GM18867 (cell line): ENCODE results near the gene OR2A5.
"Not testable (repeated sequence)": the region's sequence is repeated elsewhere in the genome, so short reads cannot be mapped to it uniquely, and the experiment has no call there.

ENCODE experiments used
- ATAC-seq: cut with Tn5 transposase; IDR thresholded peaks from one replicate; pipeline ENCODE4 v1.9.1; 2021; ENCODE audit warnings: mild to moderate bottlenecking, moderate library complexity; ENCODE audit not compliant: unreplicated experiment

The OR2A5 gene

GRCh38 chr7:144048648-144049047 lies at the start of gene OR2A5:
TSS of gene OR2A5 (plus strand) at chr7:144048948. CDS start at chr7:144050402, 1,454 bp downstream.
- no peak for ATAC-seq

GRCh38 chr7:144000020-144000419 lies 48.7 kb upstream of the OR2A5 start, which contains the start of gene OR6B1:
TSS of gene OR6B1 (plus strand) at chr7:144000320. CDS start at chr7:144003997, 3,677 bp downstream.
- ATAC-seq: no peak

- ATAC-seq: no peak
Measured at GRCh38 chr7:144001543-144001942, 47.2 kb upstream of the OR2A5 start.

GRCh38 chr7:144004703-144005102 lies 44.0 kb upstream of the OR2A5 start:
- ATAC-seq: no peak

GRCh38 chr7:144006029-144006691 lies 42.6 kb upstream of the OR2A5 start:
- ATAC-seq: no peak

- ATAC-seq: no peak
Measured at GRCh38 chr7:144006692-144007042, 42.1 kb upstream of the OR2A5 start.

GRCh38 chr7:144009361-144009760 lies 39.4 kb upstream of the OR2A5 start:
- no peak for ATAC-seq

GRCh38 chr7:144010061-144010460 lies 38.7 kb upstream of the OR2A5 start:
- not testable (repeated sequence) for ATAC-seq

- ATAC-seq: not testable (repeated sequence)
Measured at GRCh38 chr7:144010821-144011220, 37.9 kb upstream of the OR2A5 start.

GRCh38 chr7:144011458-144012230 lies 37.1 kb upstream of the OR2A5 start:
- ATAC-seq: no peak

GRCh38 chr7:144018065-144018464 lies 30.7 kb upstream of the OR2A5 start:
- ATAC-seq: no peak

GRCh38 chr7:144019457-144019856 lies 29.3 kb upstream of the OR2A5 start:
- ATAC-seq: no peak

GRCh38 chr7:144020340-144020739 lies 28.4 kb upstream of the OR2A5 start:
- no peak for ATAC-seq

GRCh38 chr7:144022169-144022568 lies 26.6 kb upstream of the OR2A5 start:
- no peak for ATAC-seq

- no peak for ATAC-seq
Measured at GRCh38 chr7:144023171-144023827, 25.4 kb upstream of the OR2A5 start.

- no peak for ATAC-seq
Measured at GRCh38 chr7:144024213-144024612, 24.5 kb upstream of the OR2A5 start.

GRCh38 chr7:144026203-144026883 lies 22.4 kb upstream of the OR2A5 start:
- no peak for ATAC-seq

GRCh38 chr7:144027070-144027469 lies 21.7 kb upstream of the OR2A5 start:
- no peak for ATAC-seq

GRCh38 chr7:144027974-144028373 lies 20.8 kb upstream of the OR2A5 start:
- peak; percentile 60 for ATAC-seq

GRCh38 chr7:144028547-144028946 lies 20.2 kb upstream of the OR2A5 start:
- ATAC-seq: no peak

- no peak for ATAC-seq
Measured at GRCh38 chr7:144032516-144032915, 16.2 kb upstream of the OR2A5 start.
